Measurements from ENCODE around the gene TARS1. TPM values are rescaled to one million over a fixed set of nuclear protein-coding genes. Genes with fewer than 3 reads are reported as not detected.

The TARS1 gene
- total and polyA plus RNA-seq, 2 of the 8 experiments (the other 6 are each of a cell fraction or from before 2014, with no cell fraction given): 94.4 to 445 TPM

DNA sequence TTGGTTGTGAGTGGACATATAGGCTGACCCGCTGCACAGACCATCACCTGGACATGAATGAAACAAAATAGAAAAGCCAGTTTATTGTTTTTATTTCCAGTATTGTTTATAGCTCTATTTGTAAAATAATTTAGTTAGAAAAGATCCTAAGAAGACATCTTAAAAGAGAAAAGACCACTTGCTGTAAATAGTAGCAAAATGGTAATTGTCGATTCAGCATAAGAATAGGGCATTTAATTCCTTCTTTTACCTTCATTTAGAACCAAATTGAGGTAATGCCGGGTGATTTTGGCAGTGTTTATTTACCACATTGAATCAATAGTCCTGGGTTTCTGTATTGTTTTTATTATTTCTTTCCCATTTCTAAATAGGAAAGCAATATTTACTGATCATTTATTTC is 7.4 kb downstream of the TARS1 start (continued):
- peak; percentile 84 for TF ChIP-seq POU5F1 (IDR thresholded peaks at IDR 0.05; ENCODE audit: low read depth, low read length)
- TF ChIP-seq, protein P1, sequence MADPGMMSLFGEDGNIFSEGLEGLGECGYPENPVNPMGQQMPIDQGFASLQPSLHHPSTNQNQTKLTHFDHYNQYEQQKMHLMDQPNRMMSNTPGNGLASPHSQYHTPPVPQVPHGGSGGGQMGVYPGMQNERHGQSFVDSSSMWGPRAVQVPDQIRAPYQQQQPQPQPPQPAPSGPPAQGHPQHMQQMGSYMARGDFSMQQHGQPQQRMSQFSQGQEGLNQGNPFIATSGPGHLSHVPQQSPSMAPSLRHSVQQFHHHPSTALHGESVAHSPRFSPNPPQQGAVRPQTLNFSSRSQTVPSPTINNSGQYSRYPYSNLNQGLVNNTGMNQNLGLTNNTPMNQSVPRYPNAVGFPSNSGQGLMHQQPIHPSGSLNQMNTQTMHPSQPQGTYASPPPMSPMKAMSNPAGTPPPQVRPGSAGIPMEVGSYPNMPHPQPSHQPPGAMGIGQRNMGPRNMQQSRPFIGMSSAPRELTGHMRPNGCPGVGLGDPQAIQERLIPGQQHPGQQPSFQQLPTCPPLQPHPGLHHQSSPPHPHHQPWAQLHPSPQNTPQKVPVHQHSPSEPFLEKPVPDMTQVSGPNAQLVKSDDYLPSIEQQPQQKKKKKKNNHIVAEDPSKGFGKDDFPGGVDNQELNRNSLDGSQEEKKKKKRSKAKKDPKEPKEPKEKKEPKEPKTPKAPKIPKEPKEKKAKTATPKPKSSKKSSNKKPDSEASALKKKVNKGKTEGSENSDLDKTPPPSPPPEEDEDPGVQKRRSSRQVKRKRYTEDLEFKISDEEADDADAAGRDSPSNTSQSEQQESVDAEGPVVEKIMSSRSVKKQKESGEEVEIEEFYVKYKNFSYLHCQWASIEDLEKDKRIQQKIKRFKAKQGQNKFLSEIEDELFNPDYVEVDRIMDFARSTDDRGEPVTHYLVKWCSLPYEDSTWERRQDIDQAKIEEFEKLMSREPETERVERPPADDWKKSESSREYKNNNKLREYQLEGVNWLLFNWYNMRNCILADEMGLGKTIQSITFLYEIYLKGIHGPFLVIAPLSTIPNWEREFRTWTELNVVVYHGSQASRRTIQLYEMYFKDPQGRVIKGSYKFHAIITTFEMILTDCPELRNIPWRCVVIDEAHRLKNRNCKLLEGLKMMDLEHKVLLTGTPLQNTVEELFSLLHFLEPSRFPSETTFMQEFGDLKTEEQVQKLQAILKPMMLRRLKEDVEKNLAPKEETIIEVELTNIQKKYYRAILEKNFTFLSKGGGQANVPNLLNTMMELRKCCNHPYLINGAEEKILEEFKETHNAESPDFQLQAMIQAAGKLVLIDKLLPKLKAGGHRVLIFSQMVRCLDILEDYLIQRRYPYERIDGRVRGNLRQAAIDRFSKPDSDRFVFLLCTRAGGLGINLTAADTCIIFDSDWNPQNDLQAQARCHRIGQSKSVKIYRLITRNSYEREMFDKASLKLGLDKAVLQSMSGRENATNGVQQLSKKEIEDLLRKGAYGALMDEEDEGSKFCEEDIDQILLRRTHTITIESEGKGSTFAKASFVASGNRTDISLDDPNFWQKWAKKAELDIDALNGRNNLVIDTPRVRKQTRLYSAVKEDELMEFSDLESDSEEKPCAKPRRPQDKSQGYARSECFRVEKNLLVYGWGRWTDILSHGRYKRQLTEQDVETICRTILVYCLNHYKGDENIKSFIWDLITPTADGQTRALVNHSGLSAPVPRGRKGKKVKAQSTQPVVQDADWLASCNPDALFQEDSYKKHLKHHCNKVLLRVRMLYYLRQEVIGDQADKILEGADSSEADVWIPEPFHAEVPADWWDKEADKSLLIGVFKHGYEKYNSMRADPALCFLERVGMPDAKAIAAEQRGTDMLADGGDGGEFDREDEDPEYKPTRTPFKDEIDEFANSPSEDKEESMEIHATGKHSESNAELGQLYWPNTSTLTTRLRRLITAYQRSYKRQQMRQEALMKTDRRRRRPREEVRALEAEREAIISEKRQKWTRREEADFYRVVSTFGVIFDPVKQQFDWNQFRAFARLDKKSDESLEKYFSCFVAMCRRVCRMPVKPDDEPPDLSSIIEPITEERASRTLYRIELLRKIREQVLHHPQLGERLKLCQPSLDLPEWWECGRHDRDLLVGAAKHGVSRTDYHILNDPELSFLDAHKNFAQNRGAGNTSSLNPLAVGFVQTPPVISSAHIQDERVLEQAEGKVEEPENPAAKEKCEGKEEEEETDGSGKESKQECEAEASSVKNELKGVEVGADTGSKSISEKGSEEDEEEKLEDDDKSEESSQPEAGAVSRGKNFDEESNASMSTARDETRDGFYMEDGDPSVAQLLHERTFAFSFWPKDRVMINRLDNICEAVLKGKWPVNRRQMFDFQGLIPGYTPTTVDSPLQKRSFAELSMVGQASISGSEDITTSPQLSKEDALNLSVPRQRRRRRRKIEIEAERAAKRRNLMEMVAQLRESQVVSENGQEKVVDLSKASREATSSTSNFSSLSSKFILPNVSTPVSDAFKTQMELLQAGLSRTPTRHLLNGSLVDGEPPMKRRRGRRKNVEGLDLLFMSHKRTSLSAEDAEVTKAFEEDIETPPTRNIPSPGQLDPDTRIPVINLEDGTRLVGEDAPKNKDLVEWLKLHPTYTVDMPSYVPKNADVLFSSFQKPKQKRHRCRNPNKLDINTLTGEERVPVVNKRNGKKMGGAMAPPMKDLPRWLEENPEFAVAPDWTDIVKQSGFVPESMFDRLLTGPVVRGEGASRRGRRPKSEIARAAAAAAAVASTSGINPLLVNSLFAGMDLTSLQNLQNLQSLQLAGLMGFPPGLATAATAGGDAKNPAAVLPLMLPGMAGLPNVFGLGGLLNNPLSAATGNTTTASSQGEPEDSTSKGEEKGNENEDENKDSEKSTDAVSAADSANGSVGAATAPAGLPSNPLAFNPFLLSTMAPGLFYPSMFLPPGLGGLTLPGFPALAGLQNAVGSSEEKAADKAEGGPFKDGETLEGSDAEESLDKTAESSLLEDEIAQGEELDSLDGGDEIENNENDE (IDR thresholded peaks at IDR 0.05; ENCODE audit: insufficient replicate concordance, low read length): peak; percentile 95
- TF ChIP-seq CHD1 (IDR thresholded peaks at IDR 0.05; ENCODE audit: low read depth, low read length): no peak
- no peak for TF ChIP-seq SP4 (IDR thresholded peaks at IDR 0.05; ENCODE audit: low read length)
- TF ChIP-seq, protein P2, sequence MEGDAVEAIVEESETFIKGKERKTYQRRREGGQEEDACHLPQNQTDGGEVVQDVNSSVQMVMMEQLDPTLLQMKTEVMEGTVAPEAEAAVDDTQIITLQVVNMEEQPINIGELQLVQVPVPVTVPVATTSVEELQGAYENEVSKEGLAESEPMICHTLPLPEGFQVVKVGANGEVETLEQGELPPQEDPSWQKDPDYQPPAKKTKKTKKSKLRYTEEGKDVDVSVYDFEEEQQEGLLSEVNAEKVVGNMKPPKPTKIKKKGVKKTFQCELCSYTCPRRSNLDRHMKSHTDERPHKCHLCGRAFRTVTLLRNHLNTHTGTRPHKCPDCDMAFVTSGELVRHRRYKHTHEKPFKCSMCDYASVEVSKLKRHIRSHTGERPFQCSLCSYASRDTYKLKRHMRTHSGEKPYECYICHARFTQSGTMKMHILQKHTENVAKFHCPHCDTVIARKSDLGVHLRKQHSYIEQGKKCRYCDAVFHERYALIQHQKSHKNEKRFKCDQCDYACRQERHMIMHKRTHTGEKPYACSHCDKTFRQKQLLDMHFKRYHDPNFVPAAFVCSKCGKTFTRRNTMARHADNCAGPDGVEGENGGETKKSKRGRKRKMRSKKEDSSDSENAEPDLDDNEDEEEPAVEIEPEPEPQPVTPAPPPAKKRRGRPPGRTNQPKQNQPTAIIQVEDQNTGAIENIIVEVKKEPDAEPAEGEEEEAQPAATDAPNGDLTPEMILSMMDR (IDR thresholded peaks at IDR 0.05; ENCODE audit: control extremely low read depth in 1 of 3, insufficient read depth in 1 of 3, low read depth in 1 of 3, low read length in 3 of 3): no peak
- 0 out of 2 replicates have a peak, but pooled peaks have one; percentile 26 for TF ChIP-seq MAFK (IDR thresholded peaks at IDR 0.05; ENCODE audit: low read depth, low read length)
- 0 out of 2 replicates have a peak, but pooled peaks have one; percentile 46 for TF ChIP-seq SP1 (IDR thresholded peaks at IDR 0.05; ENCODE audit: low read depth, low read length)
- TF ChIP-seq RXRA (IDR thresholded peaks at IDR 0.05; ENCODE audit: insufficient read depth, low read depth, low read length): no peak
- peak in 1 of 2 experiments; percentile 79; a peak in 1 of 3 replicates for TF ChIP-seq EP300 (IDR thresholded peaks at IDR 0.05; ENCODE audit: borderline replicate concordance in 1 of 2, low read depth in 2 of 2, low read length in 2 of 2)
